Right lobe of liver (tissue), 4 donors: ENCODE measurements around the gene SCN4B.

Experiments
- POLR2A ChIP-seq: fragments of 450-650 bp; IDR thresholded peaks from one replicate; pipeline ENCODE4 v1.6.1; 2017; ENCODE audit warnings: antibody characterized with exemption, mild to moderate bottlenecking
- TF ChIP-seq, protein P1 (sequence below), 4 donors: fragments of 200-600 bp in 3 of 4; fragments of 450-650 bp in 1 of 4; IDR thresholded peaks; one replicate each; pipeline versions ENCODE4 v1.5.1 to v1.8.0; 2016 to 2022; ENCODE audit warnings: antibody characterized with exemption in 4 of 4, mild to moderate bottlenecking in 2 of 4
- donor health status: DM: no; HTN: no; CAD: no.
- donor health status: DM: no; HTN: no; CAD: no.
- donor health status: DM: no; HTN: yes; CAD: no.

DNA sequence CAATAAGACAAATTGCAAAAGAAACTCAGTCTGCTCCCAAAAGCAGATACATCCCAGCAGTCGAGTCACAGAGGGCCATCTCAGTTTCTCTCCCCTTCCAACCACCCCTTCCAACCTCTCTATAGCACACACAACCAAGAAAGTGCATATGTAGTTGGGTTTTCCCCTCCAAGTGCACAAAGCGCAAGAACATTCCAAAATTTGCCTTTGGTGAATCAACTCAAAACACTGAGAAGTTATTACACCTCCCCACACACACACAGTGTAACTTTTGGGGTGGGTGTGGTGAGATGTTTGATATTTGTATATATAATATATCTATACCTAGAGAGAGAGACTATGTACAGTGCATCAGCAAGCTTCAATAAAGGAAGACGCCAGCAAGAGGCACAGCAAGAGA lies 10.2 kb upstream of the SCN4B start:
- no peak for TF ChIP-seq POLR2A
- TF ChIP-seq, protein P1, sequence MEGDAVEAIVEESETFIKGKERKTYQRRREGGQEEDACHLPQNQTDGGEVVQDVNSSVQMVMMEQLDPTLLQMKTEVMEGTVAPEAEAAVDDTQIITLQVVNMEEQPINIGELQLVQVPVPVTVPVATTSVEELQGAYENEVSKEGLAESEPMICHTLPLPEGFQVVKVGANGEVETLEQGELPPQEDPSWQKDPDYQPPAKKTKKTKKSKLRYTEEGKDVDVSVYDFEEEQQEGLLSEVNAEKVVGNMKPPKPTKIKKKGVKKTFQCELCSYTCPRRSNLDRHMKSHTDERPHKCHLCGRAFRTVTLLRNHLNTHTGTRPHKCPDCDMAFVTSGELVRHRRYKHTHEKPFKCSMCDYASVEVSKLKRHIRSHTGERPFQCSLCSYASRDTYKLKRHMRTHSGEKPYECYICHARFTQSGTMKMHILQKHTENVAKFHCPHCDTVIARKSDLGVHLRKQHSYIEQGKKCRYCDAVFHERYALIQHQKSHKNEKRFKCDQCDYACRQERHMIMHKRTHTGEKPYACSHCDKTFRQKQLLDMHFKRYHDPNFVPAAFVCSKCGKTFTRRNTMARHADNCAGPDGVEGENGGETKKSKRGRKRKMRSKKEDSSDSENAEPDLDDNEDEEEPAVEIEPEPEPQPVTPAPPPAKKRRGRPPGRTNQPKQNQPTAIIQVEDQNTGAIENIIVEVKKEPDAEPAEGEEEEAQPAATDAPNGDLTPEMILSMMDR (IDR thresholded peaks at IDR 0.05) = no peak
